RWPE2 (cell line): Measurements from ENCODE around the gene PANK1.

Experiments
- ATAC-seq: fragments of 200-7000 bp; cut with Tn5 transposase; 3 replicates; pipeline ENCODE4 v1.9.1; 2021; ENCODE audit warnings: low read depth
- DNase-seq: peaks from one replicate; pipeline ENCODE4 v3.0.0-alpha.2; 2020; ENCODE audit warnings: low spot score
- H3K27ac ChIP-seq: fragments of 450-650 bp; 2 replicates; pipeline ENCODE4 v1.5.1; 2017; ENCODE audit warnings: mild to moderate bottlenecking; ENCODE audit not compliant: poor library complexity, severe bottlenecking
- H3K27me3 ChIP-seq: fragments of 250-450 bp; sonication (Bioruptor Pico); 2 replicates; pipeline ENCODE4 v1.5.1; 2021; ENCODE audit warnings: mild to moderate bottlenecking, moderate library complexity; ENCODE audit not compliant: insufficient read depth, poor library complexity, severe bottlenecking
- H3K36me3 ChIP-seq: fragments of 250-450 bp; sonication (Bioruptor Pico); 2 replicates; pipeline ENCODE4 v1.5.1; 2020; ENCODE audit warnings: low read depth, mild to moderate bottlenecking, moderate library complexity
- H3K4me1 ChIP-seq: fragments of 250-450 bp; sonication (Bioruptor Pico); 2 replicates; pipeline ENCODE4 v1.5.1; 2021; ENCODE audit warnings: mild to moderate bottlenecking, moderate library complexity; ENCODE audit not compliant: insufficient read depth, poor library complexity, severe bottlenecking
- H3K4me3 ChIP-seq: fragments of 250-450 bp; sonication (Bioruptor Pico); 2 replicates; pipeline ENCODE4 v1.5.1; 2021; ENCODE audit warnings: mild to moderate bottlenecking, moderate library complexity; ENCODE audit not compliant: severe bottlenecking
- H3K9me3 ChIP-seq: fragments of 250-450 bp; sonication (Bioruptor Pico); 2 replicates; pipeline ENCODE4 v1.5.1; 2021; ENCODE audit warnings: mild to moderate bottlenecking, moderate library complexity; ENCODE audit not compliant: severe bottlenecking
- CTCF ChIP-seq: fragments of 450-650 bp; IDR thresholded peaks from one replicate; pipeline ENCODE4 v1.5.1; 2017; ENCODE audit warnings: mild to moderate bottlenecking, moderate library complexity; ENCODE audit not compliant: poor library complexity, severe bottlenecking

Gene PANK1

GRCh38 chr10:89566095-89566950 is 78.7 kb downstream of the PANK1 start:
- no peak for TF ChIP-seq CTCF
- Histone ChIP-seq H3K27ac (no peak overlapping the region), H3K27me3 (no peaks in the 10 kb centered on the region), H3K9me3 (peaks cover 3% of the 10 kb centered on the region), H3K4me1 (no peaks in the 10 kb centered on the region), H3K4me3 (no peak overlapping the region), H3K36me3 (no peaks in the 10 kb centered on the region)
- ATAC-seq (no peak), DNase-seq (no peak)

- Histone ChIP-seq H3K9me3 (peaks cover 3% of the 10 kb centered on the region), H3K4me1 (no peaks in the 10 kb centered on the region), H3K4me3 (no peak overlapping the region), H3K36me3 (no peaks in the 10 kb centered on the region), H3K27ac (no peak overlapping the region), H3K27me3 (no peaks in the 10 kb centered on the region)
- ATAC-seq (no peak), DNase-seq (no peak)
- no peak for TF ChIP-seq CTCF
Observed at GRCh38 chr10:89565180-89565579, 79.9 kb downstream of the PANK1 start.

- Histone ChIP-seq H3K36me3 (no peaks in the 10 kb centered on the region), H3K9me3 (no peaks in the 10 kb centered on the region), H3K27ac (no peak overlapping the region), H3K4me1 (no peaks in the 10 kb centered on the region), H3K4me3 (no peak overlapping the region), H3K27me3 (no peaks in the 10 kb centered on the region)
- TF ChIP-seq CTCF = peak; percentile 91
- ATAC-seq = peak; percentile 78; the same call in 2 of the 3 replicates
- no peak for DNase-seq
Observed at GRCh38 chr10:89563861-89564478, 81.1 kb downstream of the PANK1 start.

DNA sequence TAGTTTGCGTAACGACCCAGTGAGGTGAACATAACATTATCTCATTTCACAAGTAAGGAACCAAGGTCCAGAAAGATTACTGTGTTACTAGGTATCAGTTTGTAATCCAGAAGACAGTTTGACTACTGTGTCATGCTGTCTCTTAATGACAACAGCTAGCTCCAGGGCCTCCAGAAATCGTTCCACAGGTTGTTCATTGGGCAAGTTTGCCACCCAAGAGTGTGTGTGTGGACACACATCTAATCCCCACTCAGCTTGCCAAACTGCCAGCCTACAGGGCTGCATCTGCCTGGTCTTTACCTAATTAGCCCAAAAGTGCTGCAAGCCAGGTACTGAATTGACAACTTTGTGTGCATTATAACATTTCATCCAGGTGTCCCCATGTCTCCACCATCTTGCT is 81.7 kb downstream of the PANK1 start:
- no peaks in the 10 kb centered on the region for H3K9me3 ChIP-seq
- TF ChIP-seq CTCF = no peak

DNA sequence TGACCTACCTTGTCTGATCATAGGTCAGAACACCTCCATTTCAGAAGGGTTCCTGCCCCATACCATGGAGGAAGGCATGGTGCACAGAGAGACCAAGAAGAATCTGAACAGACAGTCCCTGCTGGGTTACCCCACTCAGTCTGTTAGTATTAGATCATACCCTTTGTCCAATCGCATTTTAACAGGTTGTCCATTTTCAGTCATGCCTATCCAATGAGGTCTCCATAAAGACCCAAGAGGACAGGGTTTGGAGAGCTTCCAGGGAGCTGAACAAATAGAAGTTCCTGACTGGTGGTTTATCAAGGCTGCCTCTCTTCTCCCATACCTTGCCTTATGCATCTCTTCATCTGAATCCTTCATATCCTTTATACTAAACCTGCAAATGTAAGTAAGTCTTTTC is 88.4 kb downstream of the PANK1 start:
- Histone ChIP-seq H3K36me3 (no peaks in the 10 kb centered on the region), H3K27me3 (no peaks in the 10 kb centered on the region), H3K9me3 (no peaks in the 10 kb centered on the region), H3K27ac (no peak overlapping the region), H3K4me3 (no peak overlapping the region), H3K4me1 (peaks cover 19% of the 10 kb centered on the region)
- TF ChIP-seq CTCF = no peak
- DNase-seq = no peak
- ATAC-seq = no peak

More for the DNA sequence above, 81.7 kb downstream of the PANK1 start:
- no peak for DNase-seq
- H3K27me3 ChIP-seq = no peaks in the 10 kb centered on the region
- no peaks in the 10 kb centered on the region for H3K36me3 ChIP-seq
- no peaks in the 10 kb centered on the region for H3K4me1 ChIP-seq
- no peak overlapping the region for H3K27ac ChIP-seq
- ATAC-seq = no peak
- H3K4me3 ChIP-seq = no peak overlapping the region
